Trophoblast cell (in vitro differentiated cells and primary cell): ENCODE results near the gene PTPRN2.

Experiments
- DNase-seq, 2 donors: peaks; one replicate each; pipeline ENCODE4 v3.0.0-alpha.2; 2016
- H2AFZ ChIP-seq: 2 replicates; pipeline ENCODE4 v1.6.1; 2013; ENCODE audit warnings: low read length, moderate library complexity, mild to moderate bottlenecking; ENCODE audit not compliant: insufficient read depth, poor library complexity
- H2AK5ac ChIP-seq: 2 replicates; pipeline ENCODE4 v1.6.1; 2013; ENCODE audit warnings: mild to moderate bottlenecking, low read length
- H2BK120ac ChIP-seq: 2 replicates; pipeline ENCODE4 v1.6.1; 2013; ENCODE audit warnings: low read length, mild to moderate bottlenecking, moderate library complexity; ENCODE audit not compliant: insufficient read depth, poor library complexity
- H2BK12ac ChIP-seq: 2 replicates; pipeline ENCODE4 v1.6.1; 2013; ENCODE audit warnings: mild to moderate bottlenecking, low read length, moderate library complexity
- H2BK5ac ChIP-seq: 2 replicates; pipeline ENCODE4 v1.6.1; 2013; ENCODE audit warnings: low read length, low read depth, moderate library complexity, mild to moderate bottlenecking; ENCODE audit not compliant: poor library complexity
- H3K14ac ChIP-seq: 2 replicates; pipeline ENCODE4 v1.6.1; 2013; ENCODE audit warnings: mild to moderate bottlenecking, low read length
- H3K18ac ChIP-seq: 2 replicates; pipeline ENCODE4 v1.6.1; 2013; ENCODE audit warnings: mild to moderate bottlenecking, low read length
- H3K23ac ChIP-seq: 2 replicates; pipeline ENCODE4 v1.6.1; 2013; ENCODE audit warnings: low read length
- H3K27ac ChIP-seq: 2 replicates; pipeline ENCODE4 v1.5.1; 2013; ENCODE audit warnings: low read depth, mild to moderate bottlenecking, inconsistent platforms, low read length, moderate library complexity
- H3K27me3 ChIP-seq: 2 replicates; pipeline ENCODE4 v1.6.1; 2013; ENCODE audit warnings: inconsistent platforms, mild to moderate bottlenecking, low read length, moderate library complexity; ENCODE audit not compliant: insufficient read depth
- H3K36me3 ChIP-seq, 2 experiments: 1 replicate in 1 of 2; 2 replicates in 1 of 2; pipeline ENCODE4 v1.6.1; 2013; ENCODE audit warnings: low read length in 2 of 2, mild to moderate bottlenecking in 2 of 2, moderate library complexity in 1 of 2; ENCODE audit not compliant: insufficient read depth in 2 of 2, control insufficient read depth in 1 of 2
- H3K4ac ChIP-seq: 2 replicates; pipeline ENCODE4 v1.6.1; 2013; ENCODE audit warnings: low read depth, mild to moderate bottlenecking, low read length, moderate library complexity
- H3K4me1 ChIP-seq, 2 experiments: 1 replicate in 1 of 2; 2 replicates in 1 of 2; pipeline ENCODE4 v1.6.1; 2013; ENCODE audit warnings: low read length in 2 of 2, mild to moderate bottlenecking in 2 of 2, moderate library complexity in 1 of 2; ENCODE audit not compliant: insufficient read depth in 2 of 2, control insufficient read depth in 1 of 2
- H3K4me2 ChIP-seq: 2 replicates; pipeline ENCODE4 v1.6.1; 2013; ENCODE audit warnings: inconsistent platforms, mild to moderate bottlenecking, low read length, moderate library complexity
- H3K4me3 ChIP-seq: 2 replicates; pipeline ENCODE4 v1.5.1; 2013; ENCODE audit warnings: mild to moderate bottlenecking, low read depth, low read length, inconsistent platforms
- H3K79me1 ChIP-seq: one replicate; pipeline ENCODE4 v1.6.1; 2013; ENCODE audit warnings: low read length
- H3K79me2 ChIP-seq: 2 replicates; pipeline ENCODE4 v1.6.1; 2013; ENCODE audit warnings: low read length, mild to moderate bottlenecking; ENCODE audit not compliant: control insufficient read depth, insufficient read depth, poor library complexity
- H3K9ac ChIP-seq: 2 replicates; pipeline ENCODE4 v1.6.1; 2013; ENCODE audit warnings: mild to moderate bottlenecking, low read length
- H3K9me3 ChIP-seq: 2 replicates; pipeline ENCODE4 v1.6.1; 2013; ENCODE audit warnings: low read depth, mild to moderate bottlenecking, control low read depth, inconsistent platforms, low read length; ENCODE audit not compliant: insufficient read depth
- H4K12ac ChIP-seq: 2 replicates; pipeline ENCODE4 v1.6.1; 2013; ENCODE audit warnings: low read depth, mild to moderate bottlenecking, low read length, moderate library complexity
- H4K8ac ChIP-seq: 2 replicates; pipeline ENCODE4 v1.6.1; 2013; ENCODE audit warnings: low read depth, mild to moderate bottlenecking, low read length, moderate library complexity
- H4K91ac ChIP-seq: one replicate; pipeline ENCODE4 v1.6.1; 2013; ENCODE audit warnings: low read depth, mild to moderate bottlenecking, low read length, moderate library complexity
- WGBS: extraction: QIAGEN DNeasy Blood & Tissue Kit; methylation state at CpG from one replicate; pipeline ENCODE4 v1.1.7; 2013; ENCODE audit warnings: missing lambda C conversion rate; ENCODE audit not compliant: insufficient read length, insufficient coverage; ENCODE audit errors: extremely low coverage; 5-methylcytosine and 5-hydroxymethylcytosine counted together

The PTPRN2 gene

DNA sequence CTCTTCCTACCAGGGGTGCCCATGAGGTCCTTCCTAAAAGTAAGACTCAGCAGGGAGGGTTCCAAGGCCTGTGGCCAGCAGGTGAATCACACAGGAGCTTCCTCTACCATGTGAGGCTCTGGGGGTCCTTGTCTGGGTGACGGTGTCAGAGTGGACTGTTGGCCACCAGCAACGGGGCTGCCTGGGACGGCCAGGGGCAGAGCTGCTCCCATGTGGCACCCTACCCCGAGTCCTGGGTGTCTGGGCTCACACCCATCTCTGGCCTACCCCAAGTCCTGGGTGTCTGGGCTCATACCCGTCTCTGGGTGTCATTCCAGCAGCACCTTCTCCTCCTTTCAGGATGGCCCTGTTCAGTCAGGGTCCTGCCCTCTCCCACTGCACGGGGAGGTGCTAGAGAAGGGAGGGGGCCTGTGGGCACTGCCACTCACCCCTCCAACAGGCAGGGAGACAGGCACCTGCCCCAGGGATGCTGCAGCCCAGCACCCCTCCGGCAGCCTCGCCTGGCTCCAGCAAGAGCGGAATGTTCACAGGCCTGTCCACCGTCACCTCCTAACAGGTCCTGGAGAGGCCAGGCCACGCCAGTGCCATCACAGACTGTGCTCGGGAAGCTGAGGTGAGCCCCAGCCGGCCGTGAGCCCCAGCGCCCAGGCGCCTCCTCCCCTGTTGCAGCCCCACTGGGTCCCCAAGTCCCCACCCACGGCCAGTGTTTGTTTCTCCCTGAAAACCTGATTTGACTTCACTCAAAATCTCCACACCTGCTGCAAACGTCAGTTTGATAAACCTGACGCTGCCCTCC is 143.7 kb downstream of the PTPRN2 start:
- peaks cover 19% of the 10 kb centered on the region for H3K9me3 ChIP-seq
- H3K4me1 ChIP-seq, result no peaks in the 10 kb centered on the region
- H3K36me3 ChIP-seq, result no peaks in the 10 kb centered on the region
- no peak overlapping the region for H3K14ac ChIP-seq
- no peak overlapping the region for H2BK120ac ChIP-seq
- H3K4me3 ChIP-seq, result no peak overlapping the region
- H2BK12ac ChIP-seq, result no peak overlapping the region
- no peak overlapping the region for H4K91ac ChIP-seq
- H4K8ac ChIP-seq, result no peak overlapping the region
- no peak overlapping the region for H3K18ac ChIP-seq
- H3K27me3 ChIP-seq, result no peaks in the 10 kb centered on the region
- H2BK5ac ChIP-seq, result no peak overlapping the region
- no peak overlapping the region for H3K4me2 ChIP-seq
- H3K79me2 ChIP-seq, result no peaks in the 10 kb centered on the region
- WGBS, result no CpG with 5 or more reads among the region's 19 CpGs
- no peak overlapping the region for H2AFZ ChIP-seq
- peak overlapping the region; percentile 13 for H4K12ac ChIP-seq
- no peaks in the 10 kb centered on the region for H3K79me1 ChIP-seq
- no peak for DNase-seq
- H3K23ac ChIP-seq, result no peak overlapping the region
- no peak overlapping the region for H3K27ac ChIP-seq
- no peak overlapping the region for H3K9ac ChIP-seq
- H3K4ac ChIP-seq, result no peak overlapping the region
- no peak overlapping the region for H2AK5ac ChIP-seq

- Histone ChIP-seq H2AFZ (no peak overlapping the region), H3K4me3 (no peak overlapping the region), H3K27me3 (no peaks in the 10 kb centered on the region)
Measured at GRCh38 chr7:158443014-158443687, 144.5 kb downstream of the PTPRN2 start.

DNA sequence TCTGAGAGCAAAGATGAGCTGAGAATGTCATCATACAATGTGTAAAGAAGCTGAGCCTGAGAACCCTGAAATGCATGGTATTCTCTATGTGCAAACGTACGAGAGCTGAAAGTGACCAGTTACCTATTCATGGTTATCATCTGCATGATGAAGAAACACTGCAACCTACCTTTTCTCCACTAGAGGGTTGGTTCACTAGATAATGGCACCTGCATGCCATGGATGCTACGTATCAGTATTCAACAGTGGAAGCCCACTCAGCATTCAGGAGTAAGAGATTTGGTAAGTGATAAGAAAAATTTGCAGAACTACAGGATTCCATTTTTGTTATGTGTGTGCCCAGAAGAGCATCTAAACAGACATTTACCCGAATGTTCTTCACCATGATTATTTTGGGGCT is 145.4 kb downstream of the PTPRN2 start:
- Histone ChIP-seq H4K8ac (no peak overlapping the region), H2AFZ (no peak overlapping the region), H3K4me1 (no peaks in the 10 kb centered on the region), H3K36me3 (no peaks in the 10 kb centered on the region), H3K23ac (no peak overlapping the region), H3K27ac (no peak overlapping the region), H2BK12ac (no peak overlapping the region), H3K4me3 (no peak overlapping the region), H3K4me2 (no peak overlapping the region), H3K9ac (no peak overlapping the region), H2BK120ac (no peak overlapping the region), H2BK5ac (no peak overlapping the region), H3K14ac (no peak overlapping the region), H2AK5ac (no peak overlapping the region), H4K12ac (no peak overlapping the region), H3K27me3 (no peaks in the 10 kb centered on the region), H4K91ac (no peak overlapping the region), H3K18ac (no peak overlapping the region), H3K79me1 (no peaks in the 10 kb centered on the region), H3K9me3 (peaks cover 19% of the 10 kb centered on the region), H3K79me2 (no peaks in the 10 kb centered on the region), H3K4ac (no peak overlapping the region)
- peak; percentile 27 to 73 for DNase-seq
- WGBS, result no CpG with 5 or more reads among the region's 4 CpGs

More at GRCh38 chr7:158443014-158443687, 144.5 kb downstream of the PTPRN2 start:
- H3K14ac ChIP-seq, result no peak overlapping the region
- H3K27ac ChIP-seq, result no peak overlapping the region
- H3K18ac ChIP-seq, result no peak overlapping the region
- H4K8ac ChIP-seq, result no peak overlapping the region
- no peaks in the 10 kb centered on the region for H3K79me1 ChIP-seq
- H3K79me2 ChIP-seq, result no peaks in the 10 kb centered on the region
- no peak overlapping the region for H2BK5ac ChIP-seq
- no peak overlapping the region for H3K4ac ChIP-seq
- H2BK12ac ChIP-seq, result no peak overlapping the region
- H3K23ac ChIP-seq, result no peak overlapping the region
- H3K36me3 ChIP-seq, result no peaks in the 10 kb centered on the region
- no peaks in the 10 kb centered on the region for H3K4me1 ChIP-seq
- WGBS, result no CpG with 5 or more reads among the region's 28 CpGs
- no peak overlapping the region for H4K12ac ChIP-seq
- H2AK5ac ChIP-seq, result no peak overlapping the region
- H4K91ac ChIP-seq, result no peak overlapping the region
- H3K9ac ChIP-seq, result no peak overlapping the region
- peaks cover 19% of the 10 kb centered on the region for H3K9me3 ChIP-seq
- H3K4me2 ChIP-seq, result no peak overlapping the region
- DNase-seq, result no peak
- no peak overlapping the region for H2BK120ac ChIP-seq

DNA sequence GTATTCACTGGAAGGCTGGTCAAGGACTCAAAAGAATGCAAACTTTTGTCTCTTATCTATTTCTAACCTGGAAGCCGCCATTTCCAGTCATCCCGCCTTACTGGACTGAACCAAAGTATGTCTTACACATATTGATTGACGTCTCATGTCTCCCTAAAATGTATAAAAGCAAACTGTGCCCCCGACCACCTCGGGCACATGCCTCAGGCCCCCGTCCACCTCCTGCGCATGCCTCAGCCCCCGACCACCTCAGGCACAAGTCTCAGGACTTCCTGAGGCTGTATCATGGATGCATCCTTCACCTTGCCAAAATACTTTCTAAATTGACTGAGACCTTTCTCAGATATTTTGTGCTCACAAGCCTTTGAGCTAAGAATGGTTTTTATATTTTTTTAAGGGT is 148.6 kb downstream of the PTPRN2 start:
- WGBS, result no CpG with 5 or more reads among the region's 8 CpGs
- Histone ChIP-seq H3K18ac (no peak overlapping the region), H3K27me3 (no peaks in the 10 kb centered on the region), H4K91ac (no peak overlapping the region), H2AFZ (no peak overlapping the region), H3K9me3 (peaks cover 19% of the 10 kb centered on the region), H3K4ac (no peak overlapping the region), H3K36me3 (no peaks in the 10 kb centered on the region), H2BK5ac (no peak overlapping the region), H4K12ac (no peak overlapping the region), H3K79me1 (no peaks in the 10 kb centered on the region), H3K79me2 (no peaks in the 10 kb centered on the region), H3K4me1 (no peaks in the 10 kb centered on the region), H3K9ac (no peak overlapping the region), H4K8ac (no peak overlapping the region), H3K4me3 (no peak overlapping the region), H2BK120ac (no peak overlapping the region), H2AK5ac (no peak overlapping the region), H3K23ac (no peak overlapping the region), H3K14ac (no peak overlapping the region), H2BK12ac (no peak overlapping the region), H3K4me2 (no peak overlapping the region), H3K27ac (no peak overlapping the region)
- no peak for DNase-seq
